Gastroesophageal sphincter (tissue), 3 donors: Measurements from ENCODE around the gene MT1G.

Source experiments
- CTCF ChIP-seq, 4 experiments: fragments of 200-600 bp in 2 of 4; fragments of 450-650 bp in 2 of 4; sonication (generic) in 1 of 4; IDR thresholded peaks; one replicate each; pipeline ENCODE4 v1.5.1; 2017 to 2019; ENCODE audit warnings: antibody characterized with exemption in 4 of 4, mild to moderate bottlenecking in 2 of 4, moderate library complexity in 2 of 4
- POLR2A ChIP-seq, 2 donors: fragments of 450-650 bp; IDR thresholded peaks; one replicate each; pipeline ENCODE4 v1.6.1; 2017; ENCODE audit warnings: antibody characterized with exemption in 2 of 2, mild to moderate bottlenecking in 2 of 2, moderate library complexity in 1 of 2

GRCh38 chr16:56625140-56625942 is 42.5 kb downstream of the MT1G start, which contains the start of gene MT1E:
- TF ChIP-seq CTCF (IDR thresholded peaks at IDR 0.05) (no peak), POLR2A (IDR thresholded peaks at IDR 0.05) (peak; percentile 86 to 90)
